ENCODE measurements around the gene LPIN2.

DNA sequence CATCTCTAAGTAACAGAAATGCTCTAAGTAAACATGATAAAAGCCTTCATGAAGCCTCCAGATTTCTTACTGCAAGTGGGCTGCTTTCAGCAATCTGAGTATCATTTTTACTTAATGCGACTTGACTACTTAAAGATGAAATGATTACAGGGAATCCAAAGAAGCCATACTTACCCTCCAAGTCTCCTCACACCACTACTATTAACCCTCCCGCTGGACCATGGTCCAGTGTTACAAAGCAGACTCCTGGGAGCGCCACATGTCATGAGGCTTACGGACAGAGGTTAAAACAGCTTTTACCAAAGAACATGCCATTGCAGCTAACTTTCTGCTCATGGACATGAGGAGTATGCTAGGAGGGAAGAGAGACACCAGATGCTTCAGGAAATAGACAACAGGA lies 46.4 kb downstream of the LPIN2 start:
- TF ChIP-seq CTCF (IDR thresholded peaks at IDR 0.05) (no peak), POLR2A (IDR thresholded peaks at IDR 0.05) (no peak), POLR2AphosphoS5 (IDR thresholded peaks at IDR 0.05) (no peak)

Measured in breast epithelium (tissue), 3 donors.